SK-N-SH (cell line): ENCODE measurements around the gene LOXHD1. TPM values are rescaled to one million over a fixed set of nuclear protein-coding genes. Genes with fewer than 3 reads are reported as not detected.

Source experiments
- CTCF ChIA-PET: fragments of 300-600, 350-600 bp; formaldehyde crosslinking; extraction: SDS; loops from one replicate; lab custom pipeline; 2021; lab: Yijun Ruan, JAX
- POLR2A ChIA-PET: fragments of 350-600 bp; sonication (Branson Sonifier 250); formaldehyde crosslinking; extraction: SDS; loops from one replicate; lab custom pipeline; 2020; ENCODE audit warnings: antibody characterized with exemption, inconsistent platforms; lab: Yijun Ruan, JAX
- DNase-seq: peaks from one replicate; pipeline ENCODE4 v3.0.0; 2012
- H2AFZ ChIP-seq: fragments of 200-600 bp; sonication (generic); 2 replicates; pipeline ENCODE4 v1.8.1; 2016; ENCODE audit warnings: antibody characterized with exemption, mild to moderate bottlenecking, low read depth
- H3F3A ChIP-seq: fragments of 200-600 bp; sonication (generic); replicated peaks from 2 replicates; pipeline ENCODE3; 2016; ENCODE audit warnings: antibody characterized with exemption, mild to moderate bottlenecking; ENCODE audit not compliant: insufficient read depth
- H3K27ac ChIP-seq, 2 experiments: fragments of 200-500 bp in 1 of 2; fragments of 200-600 bp in 1 of 2; sonication (Bioruptor generic) in 1 of 2; sonication (generic), shearing (Covaris generic) in 1 of 2; 2 replicates each; pipeline versions ENCODE4 v1.5.1 to v1.6.1; 2014 to 2016; ENCODE audit warnings: low read depth in 2 of 2, inconsistent platforms in 1 of 2, low read length in 1 of 2, mild to moderate bottlenecking in 1 of 2, mixed read lengths in 1 of 2
- H3K27me3 ChIP-seq: fragments of 200-600 bp; sonication (generic), shearing (Covaris generic); 2 replicates; pipeline ENCODE4 v1.6.1; 2016; ENCODE audit warnings: mixed run types; ENCODE audit not compliant: insufficient read depth
- H3K36me3 ChIP-seq, 2 experiments: fragments of 200-500 bp in 1 of 2; fragments of 200-600 bp in 1 of 2; sonication (Bioruptor generic) in 1 of 2; sonication (generic) in 1 of 2; replicated peaks in 1 of 2; 2 replicates each; pipeline versions ENCODE3 to v1.5.1; 2014 to 2016; ENCODE audit warnings: low read length in 1 of 2, mild to moderate bottlenecking in 1 of 2; ENCODE audit not compliant: insufficient read depth in 2 of 2, control insufficient read depth in 1 of 2
- H3K4me1 ChIP-seq, 2 experiments: fragments of 200-500 bp in 1 of 2; fragments of 200-600 bp in 1 of 2; sonication (Bioruptor generic) in 1 of 2; sonication (generic), shearing (Covaris generic) in 1 of 2; 2 replicates each; pipeline versions ENCODE4 v1.5.1 to v1.6.1; 2014 to 2016; ENCODE audit warnings: low read depth in 1 of 2, low read length in 1 of 2, mixed run types in 1 of 2; ENCODE audit not compliant: insufficient read depth in 2 of 2, control insufficient read depth in 1 of 2
- H3K4me2 ChIP-seq: fragments of 200-600 bp; sonication (generic), shearing (Covaris generic); 2 replicates; pipeline ENCODE4 v1.6.1; 2017; ENCODE audit warnings: mixed run types
- H3K4me3 ChIP-seq, 2 experiments: fragments of 200-500 bp in 1 of 2; fragments of 200-600 bp in 1 of 2; sonication (Bioruptor generic) in 1 of 2; sonication (generic), shearing (Covaris generic) in 1 of 2; 2 replicates each; pipeline versions ENCODE4 v1.5.1 to v1.8.1; 2014 to 2016; ENCODE audit warnings: low read depth in 2 of 2, inconsistent platforms in 1 of 2, low read length in 1 of 2, mild to moderate bottlenecking in 1 of 2, mixed read lengths in 1 of 2, moderate library complexity in 1 of 2
- H3K79me2 ChIP-seq: fragments of 200-600 bp; sonication (generic); 2 replicates; pipeline ENCODE4 v1.8.1; 2017; ENCODE audit warnings: mild to moderate bottlenecking; ENCODE audit not compliant: insufficient read depth
- H3K9ac ChIP-seq: fragments of 200-600 bp; sonication (generic); 2 replicates; pipeline ENCODE4 v1.6.1; 2017; ENCODE audit warnings: mixed run types
- H3K9me2 ChIP-seq: fragments of 200-600 bp; sonication (generic); 2 replicates; pipeline ENCODE4 v1.6.1; 2017; ENCODE audit warnings: mixed run types
- H3K9me3 ChIP-seq: fragments of 200-600 bp; sonication (generic); 2 replicates; pipeline ENCODE4 v1.6.1; 2017; ENCODE audit warnings: mixed run types, mild to moderate bottlenecking, moderate library complexity
- H4K20me1 ChIP-seq: fragments of 200-600 bp; sonication (generic); 2 replicates; pipeline ENCODE4 v1.6.1; 2017; ENCODE audit warnings: mild to moderate bottlenecking, mixed run types; ENCODE audit not compliant: insufficient read depth
- CHD2 ChIP-seq: fragments of 150-350 bp; IDR thresholded peaks from 2 replicates; pipeline ENCODE4 v1.6.1; 2018; ENCODE audit warnings: low read length; ENCODE audit not compliant: partially characterized antibody
- CTCF ChIP-seq: fragments of 200-600 bp; sonication (generic); IDR thresholded peaks from 2 replicates; pipeline ENCODE4 v1.6.1; 2017; ENCODE audit warnings: antibody characterized with exemption, mild to moderate bottlenecking, moderate library complexity
- EP300 ChIP-seq, 2 experiments: IDR thresholded peaks; 2 replicates each; pipeline versions ENCODE4 v1.4.0 to v1.6.1; 2012; ENCODE audit warnings: borderline replicate concordance in 1 of 2, low read depth in 1 of 2, low read length in 1 of 2
- EZH2phosphoT487 ChIP-seq: fragments of 200-600 bp; sonication (generic); IDR thresholded peaks from 2 replicates; pipeline ENCODE4 v1.6.1; 2017; ENCODE audit warnings: low read depth, mixed run types, mild to moderate bottlenecking, antibody characterized with exemption, moderate library complexity, borderline replicate concordance
- FOXJ3 ChIP-seq: sonication (generic); formaldehyde crosslinking; IDR thresholded peaks from 2 replicates; pipeline ENCODE4 v1.5.1; 2020; ENCODE audit warnings: mild to moderate bottlenecking, missing genetic modification reagents
- IRF3 ChIP-seq: fragments of 150-350 bp; IDR thresholded peaks from 2 replicates; pipeline ENCODE4 v1.6.1; 2016; ENCODE audit warnings: mild to moderate bottlenecking, low read depth, low read length
- MAX ChIP-seq: IDR thresholded peaks from 2 replicates; pipeline ENCODE4 v1.4.0; 2012; ENCODE audit warnings: low read depth
- MEF2A ChIP-seq: IDR thresholded peaks from 2 replicates; pipeline ENCODE4 v1.4.0; 2012; ENCODE audit warnings: low read depth, borderline replicate concordance
- MXI1 ChIP-seq: IDR thresholded peaks from 2 replicates; pipeline ENCODE4 v1.6.1; 2012; ENCODE audit warnings: mild to moderate bottlenecking, low read depth, low read length, improper control_type of control experiment
- NFIC ChIP-seq: IDR thresholded peaks from 2 replicates; pipeline ENCODE4 v1.4.0; 2012; ENCODE audit warnings: borderline replicate concordance
- NRF1 ChIP-seq: IDR thresholded peaks from 2 replicates; pipeline ENCODE4 v1.6.1; 2012; ENCODE audit warnings: low read depth, mild to moderate bottlenecking, low read length
- PBX3 ChIP-seq: IDR thresholded peaks from 2 replicates; pipeline ENCODE4; 2012
- POLR2AphosphoS5 ChIP-seq: IDR thresholded peaks from 2 replicates; pipeline ENCODE4 v1.6.1; 2012; ENCODE audit warnings: low read depth, low read length
- RAD21 ChIP-seq: IDR thresholded peaks from 2 replicates; pipeline ENCODE4 v1.6.1; 2012; ENCODE audit warnings: mild to moderate bottlenecking, low read length
- RFX5 ChIP-seq: IDR thresholded peaks from 2 replicates; pipeline ENCODE4 v1.6.1; 2012; ENCODE audit warnings: mild to moderate bottlenecking, improper control_type of control experiment, low read length
- RXRA ChIP-seq: IDR thresholded peaks from 2 replicates; pipeline ENCODE4 v1.4.0; 2012; ENCODE audit warnings: low read depth, mild to moderate bottlenecking, borderline replicate concordance
- SIN3A ChIP-seq: IDR thresholded peaks from 2 replicates; pipeline ENCODE4 v1.6.1; 2012; ENCODE audit warnings: low read depth, mild to moderate bottlenecking, low read length, moderate library complexity, borderline replicate concordance
- SMC3 ChIP-seq: IDR thresholded peaks from 2 replicates; pipeline ENCODE4 v1.6.1; 2012; ENCODE audit warnings: low read depth, low read length, improper control_type of control experiment
- TCF12 ChIP-seq: IDR thresholded peaks from 2 replicates; pipeline ENCODE4 v1.4.0; 2012
- USF1 ChIP-seq: IDR thresholded peaks from 2 replicates; pipeline ENCODE4 v1.4.0; 2012; ENCODE audit warnings: low read depth, borderline replicate concordance
- YY1 ChIP-seq: IDR thresholded peaks from 2 replicates; pipeline ENCODE4 v1.4.0; 2012; ENCODE audit warnings: low read depth, mild to moderate bottlenecking
- WGBS: methylation state at CpG from one replicate; pipeline ENCODE4 v1.1.6; 2017; ENCODE audit warnings: low lambda C conversion rate; 5-methylcytosine and 5-hydroxymethylcytosine counted together
- polyA plus RNA-seq, 3 experiments: library from polyadenylated mRNA; depleted of rRNA; stranded (reverse); fragments of >200 nt; gene quantifications; 2 replicates each; pipeline ENCODE4 v1.2.3, GENCODE V29; 2012

LOXHD1 gene
- polyA plus RNA-seq, 1 of the 3 experiments (the other 2 are of a cell fraction) = not detected

GRCh38 chr18:46449033-46449432 lies 208.0 kb downstream of the LOXHD1 start:
- no peak for TF ChIP-seq MXI1
- no peak for TF ChIP-seq NRF1
- no peak for TF ChIP-seq FOXJ3 (CRISPR knock-in tag)
- TF ChIP-seq CTCF = no peak
- TF ChIP-seq EP300 (IDR thresholded peaks at IDR 0.05; ENCODE audit: borderline replicate concordance in 1 of 2, low read depth in 1 of 2, low read length in 1 of 2) = no peak
- TF ChIP-seq YY1 = no peak
- TF ChIP-seq SMC3 = no peak
- TF ChIP-seq RFX5 = no peak
- TF ChIP-seq RXRA = no peak
- no peak for TF ChIP-seq MEF2A
- TF ChIP-seq IRF3 = no peak
- TF ChIP-seq CHD2 = no peak
- TF ChIP-seq NFIC = no peak
- TF ChIP-seq EZH2phosphoT487 = no peak
- Histone ChIP-seq H4K20me1 (no peaks in the 10 kb centered on the region), H3K36me3 (no peaks in the 10 kb centered on the region), H3K4me2 (no peak overlapping the region), H3K27me3 (no peaks in the 10 kb centered on the region), H3K27ac (no peak overlapping the region), H3K9me2 (no peaks in the 10 kb centered on the region), H3K9ac (no peak overlapping the region), H3K79me2 (no peaks in the 10 kb centered on the region), H3F3A (no peaks in the 10 kb centered on the region), H3K4me1 (no peaks in the 10 kb centered on the region), H3K9me3 (peaks cover 6% of the 10 kb centered on the region; the same call in 1 of the 2 replicates), H3K4me3 (no peak overlapping the region), H2AFZ (no peak overlapping the region)
- CTCF ChIA-PET = interaction anchor here (1.1 to 1.3 kb wide), 2 partner anchors 8 to 168 kb away, joined by 3 read pairs; no protein-coding TSS in a partner anchor
- 68% methylated on average over 2 of the region's 2 CpGs for WGBS
- DNase-seq = no peak
- POLR2A ChIA-PET = no interaction called here

GRCh38 chr18:46448347-46448746 lies 208.7 kb downstream of the LOXHD1 start:
- Histone ChIP-seq H3K27me3 (no peaks in the 10 kb centered on the region), H3K9me2 (no peaks in the 10 kb centered on the region), H4K20me1 (no peaks in the 10 kb centered on the region), H3K9ac (no peak overlapping the region), H3K79me2 (no peaks in the 10 kb centered on the region), H3K36me3 (no peaks in the 10 kb centered on the region), H3K4me2 (no peak overlapping the region), H3K4me1 (no peaks in the 10 kb centered on the region), H3K4me3 (no peak overlapping the region), H3F3A (no peaks in the 10 kb centered on the region), H3K27ac (no peak overlapping the region), H2AFZ (no peak overlapping the region), H3K9me3 (peaks cover 6% of the 10 kb centered on the region; the same call in 1 of the 2 replicates)
- ChIA-PET POLR2A (no interaction called here), CTCF (interaction anchor here (1.2 to 1.3 kb wide), 2 partner anchors 9 to 11 kb away, joined by 3 to 4 read pairs; no protein-coding TSS in a partner anchor)
- no peak for DNase-seq
- whole genome bisulfite sequencing = 32% methylated on average over 4 of the region's 4 CpGs
- no peak for TF ChIP-seq MEF2A
- no peak for TF ChIP-seq SIN3A
- TF ChIP-seq MAX = no peak
- TF ChIP-seq NRF1 = no peak
- no peak for TF ChIP-seq CTCF
- no peak for TF ChIP-seq MXI1
- TF ChIP-seq PBX3 = no peak
- no peak for TF ChIP-seq EP300 (IDR thresholded peaks at IDR 0.05; ENCODE audit: borderline replicate concordance in 1 of 2, low read depth in 1 of 2, low read length in 1 of 2)
- TF ChIP-seq USF1 = no peak
- TF ChIP-seq RAD21 = no peak
- TF ChIP-seq FOXJ3 (CRISPR knock-in tag) = no peak
- TF ChIP-seq TCF12 = no peak
- no peak for TF ChIP-seq POLR2AphosphoS5
